Panc1 (cell line): ENCODE measurements around the gene CADM1. TPM values are rescaled to one million over a fixed set of nuclear protein-coding genes. Genes with fewer than 3 reads are reported as not detected.

Source experiments
- ATAC-seq: fragments of 200-7000 bp; cut with Tn5 transposase; 2 replicates; pipeline ENCODE4 v1.9.1; 2020; ENCODE audit warnings: mild to moderate bottlenecking, moderate library complexity
- BruUV-seq: library from RNA; stranded (reverse); fragments of 400-500 nt; replicated peaks from 2 replicates; lab custom pipeline; 2021; lab: Mats Ljungman, UMichigan
- CTCF ChIA-PET: fragments of 300-600 bp; sonication (Branson Sonifier 250); formaldehyde crosslinking; loops from one replicate; lab custom pipeline; 2022; ENCODE audit warnings: antibody characterized with exemption; lab: Charles Lee
- POLR2A ChIA-PET: fragments of 300-600 bp; sonication (Branson Sonifier 250); formaldehyde crosslinking; loops from one replicate; lab custom pipeline; 2022; ENCODE audit warnings: antibody characterized with exemption; lab: Charles Lee
- DNase-seq: peaks from one replicate; pipeline ENCODE4 v3.0.0-alpha.2; 2010; ENCODE audit warnings: low read depth, low spot score
- H3K27ac ChIP-seq: 2 replicates; pipeline ENCODE4 v1.5.1; 2011; ENCODE audit warnings: mild to moderate bottlenecking, low read length, inconsistent platforms
- H3K27me3 ChIP-seq: fragments of 200-500 bp; sonication (Bioruptor generic); 2 replicates; pipeline ENCODE4 v1.6.0; 2014; ENCODE audit warnings: low read length, inconsistent platforms; ENCODE audit not compliant: control insufficient read depth, insufficient read depth
- H3K36me3 ChIP-seq: fragments of 200-500 bp; sonication (Bioruptor generic); 2 replicates; pipeline ENCODE4 v1.5.1; 2014; ENCODE audit warnings: inconsistent platforms, mild to moderate bottlenecking, low read length, moderate library complexity; ENCODE audit not compliant: control insufficient read depth, insufficient read depth
- H3K4me1 ChIP-seq: 2 replicates; pipeline ENCODE4 v1.5.1; 2011; ENCODE audit warnings: inconsistent platforms, mild to moderate bottlenecking, low read length, moderate library complexity; ENCODE audit not compliant: control insufficient read depth, insufficient read depth
- H3K4me3 ChIP-seq, 2 experiments: 2 replicates each; pipeline ENCODE4 v1.5.1; 2011 to 2012; ENCODE audit warnings: low read depth in 2 of 2, low read length in 2 of 2, mild to moderate bottlenecking in 2 of 2, inconsistent platforms in 1 of 2, moderate library complexity in 1 of 2
- H3K9me3 ChIP-seq: fragments of 200-500 bp; sonication (Bioruptor generic); 2 replicates; pipeline ENCODE4 v1.5.1; 2014; ENCODE audit warnings: low read depth, mild to moderate bottlenecking, inconsistent platforms, low read length, moderate library complexity; ENCODE audit not compliant: control insufficient read depth, insufficient read depth
- POLR2AphosphoS5 ChIP-seq: IDR thresholded peaks from 2 replicates; pipeline ENCODE4 v1.6.1; 2012; ENCODE audit warnings: mild to moderate bottlenecking, low read depth, low read length, moderate library complexity
- SIN3A ChIP-seq: IDR thresholded peaks from 2 replicates; pipeline ENCODE4 v1.6.1; 2012; ENCODE audit warnings: low read depth, mild to moderate bottlenecking, low read length, moderate library complexity, borderline replicate concordance; ENCODE audit not compliant: insufficient read depth
- TCF7L2 ChIP-seq: IDR thresholded peaks from 2 replicates; pipeline ENCODE4 v1.6.1; 2011; ENCODE audit warnings: mild to moderate bottlenecking, low read depth, low read length, inconsistent platforms
- in situ Hi-C: cut with HindIII; loops from 2 replicates; pipeline ENCODE4 v1.10.0; 2016; ENCODE audit warnings: low sequenced_read_pairs, low pct_unique_long_range_greater_than_20kb
- intact Hi-C: fragments of 100-400 bp; cut with micrococcal nuclease; formaldehyde crosslinking; loops from one replicate; pipeline ENCODE4 v1.10.0; 2022; ENCODE audit not compliant: unreplicated experiment
- total RNA-seq: library from RNA; stranded (reverse); gene quantifications from one replicate; pipeline ENCODE4 v1.2.1, GENCODE V29; 2021; ENCODE audit not compliant: unreplicated experiment
- TF ChIP-seq, protein P1 (sequence below): fragments of 450-650 bp; IDR thresholded peaks from 2 replicates; pipeline ENCODE4 v1.5.1; 2017; ENCODE audit warnings: mild to moderate bottlenecking
- TF ChIP-seq, protein P2 (sequence below), 2 experiments: IDR thresholded peaks; 2 replicates each; pipeline ENCODE4 v1.6.1; 2011 to 2012; ENCODE audit warnings: low read depth in 2 of 2, control low read depth in 1 of 2, low read length in 1 of 2, mild to moderate bottlenecking in 1 of 2, moderate library complexity in 1 of 2; ENCODE audit not compliant: insufficient read depth in 1 of 2

Gene CADM1
- total RNA-seq, 1 experiment from 2014 or later: 3.9 TPM

DNA sequence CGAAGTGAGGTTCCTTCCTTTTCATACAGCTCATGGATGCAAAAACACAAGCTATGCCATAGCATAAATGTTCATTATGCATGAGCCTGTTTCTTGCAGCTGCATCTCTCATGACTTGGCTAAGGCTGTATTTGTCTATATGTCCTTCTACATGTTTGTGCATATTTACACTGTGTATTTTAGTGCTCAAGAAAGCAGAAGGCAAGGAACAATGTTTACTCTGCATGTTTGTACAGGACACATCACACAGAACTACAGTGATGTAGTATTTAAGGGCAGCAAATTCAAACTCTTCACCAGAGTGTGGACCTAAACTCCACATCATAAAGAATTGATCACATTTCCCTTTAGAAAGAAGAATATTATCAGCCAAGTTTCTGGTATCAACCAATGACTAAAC, 170.3 kb downstream of the CADM1 start:
- Histone ChIP-seq H3K4me3 (no peak overlapping the region), H3K9me3 (no peaks in the 10 kb centered on the region), H3K36me3 (no peaks in the 10 kb centered on the region), H3K4me1 (no peaks in the 10 kb centered on the region), H3K27ac (no peak overlapping the region), H3K27me3 (peaks cover 7% of the 10 kb centered on the region; the same call in 1 of the 2 replicates)
- no TSS peak for BruUV-seq
- ATAC-seq (no peak), DNase-seq (no peak)
- CTCF ChIA-PET: no interaction called here
- in situ Hi-C loops: no loop called here
- POLR2A ChIA-PET: no interaction called here
- intact Hi-C loops: loop anchor here (10.0 kb wide), 1 partner anchor 581 kb away; no protein-coding TSS in a partner anchor
- TF ChIP-seq SIN3A (no peak), TCF7L2 (no peak), POLR2AphosphoS5 (no peak)
- TF ChIP-seq, protein P1, sequence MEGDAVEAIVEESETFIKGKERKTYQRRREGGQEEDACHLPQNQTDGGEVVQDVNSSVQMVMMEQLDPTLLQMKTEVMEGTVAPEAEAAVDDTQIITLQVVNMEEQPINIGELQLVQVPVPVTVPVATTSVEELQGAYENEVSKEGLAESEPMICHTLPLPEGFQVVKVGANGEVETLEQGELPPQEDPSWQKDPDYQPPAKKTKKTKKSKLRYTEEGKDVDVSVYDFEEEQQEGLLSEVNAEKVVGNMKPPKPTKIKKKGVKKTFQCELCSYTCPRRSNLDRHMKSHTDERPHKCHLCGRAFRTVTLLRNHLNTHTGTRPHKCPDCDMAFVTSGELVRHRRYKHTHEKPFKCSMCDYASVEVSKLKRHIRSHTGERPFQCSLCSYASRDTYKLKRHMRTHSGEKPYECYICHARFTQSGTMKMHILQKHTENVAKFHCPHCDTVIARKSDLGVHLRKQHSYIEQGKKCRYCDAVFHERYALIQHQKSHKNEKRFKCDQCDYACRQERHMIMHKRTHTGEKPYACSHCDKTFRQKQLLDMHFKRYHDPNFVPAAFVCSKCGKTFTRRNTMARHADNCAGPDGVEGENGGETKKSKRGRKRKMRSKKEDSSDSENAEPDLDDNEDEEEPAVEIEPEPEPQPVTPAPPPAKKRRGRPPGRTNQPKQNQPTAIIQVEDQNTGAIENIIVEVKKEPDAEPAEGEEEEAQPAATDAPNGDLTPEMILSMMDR: no peak
- TF ChIP-seq, protein P2, sequence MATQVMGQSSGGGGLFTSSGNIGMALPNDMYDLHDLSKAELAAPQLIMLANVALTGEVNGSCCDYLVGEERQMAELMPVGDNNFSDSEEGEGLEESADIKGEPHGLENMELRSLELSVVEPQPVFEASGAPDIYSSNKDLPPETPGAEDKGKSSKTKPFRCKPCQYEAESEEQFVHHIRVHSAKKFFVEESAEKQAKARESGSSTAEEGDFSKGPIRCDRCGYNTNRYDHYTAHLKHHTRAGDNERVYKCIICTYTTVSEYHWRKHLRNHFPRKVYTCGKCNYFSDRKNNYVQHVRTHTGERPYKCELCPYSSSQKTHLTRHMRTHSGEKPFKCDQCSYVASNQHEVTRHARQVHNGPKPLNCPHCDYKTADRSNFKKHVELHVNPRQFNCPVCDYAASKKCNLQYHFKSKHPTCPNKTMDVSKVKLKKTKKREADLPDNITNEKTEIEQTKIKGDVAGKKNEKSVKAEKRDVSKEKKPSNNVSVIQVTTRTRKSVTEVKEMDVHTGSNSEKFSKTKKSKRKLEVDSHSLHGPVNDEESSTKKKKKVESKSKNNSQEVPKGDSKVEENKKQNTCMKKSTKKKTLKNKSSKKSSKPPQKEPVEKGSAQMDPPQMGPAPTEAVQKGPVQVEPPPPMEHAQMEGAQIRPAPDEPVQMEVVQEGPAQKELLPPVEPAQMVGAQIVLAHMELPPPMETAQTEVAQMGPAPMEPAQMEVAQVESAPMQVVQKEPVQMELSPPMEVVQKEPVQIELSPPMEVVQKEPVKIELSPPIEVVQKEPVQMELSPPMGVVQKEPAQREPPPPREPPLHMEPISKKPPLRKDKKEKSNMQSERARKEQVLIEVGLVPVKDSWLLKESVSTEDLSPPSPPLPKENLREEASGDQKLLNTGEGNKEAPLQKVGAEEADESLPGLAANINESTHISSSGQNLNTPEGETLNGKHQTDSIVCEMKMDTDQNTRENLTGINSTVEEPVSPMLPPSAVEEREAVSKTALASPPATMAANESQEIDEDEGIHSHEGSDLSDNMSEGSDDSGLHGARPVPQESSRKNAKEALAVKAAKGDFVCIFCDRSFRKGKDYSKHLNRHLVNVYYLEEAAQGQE (IDR thresholded peaks at IDR 0.05; ENCODE audit: insufficient read depth in 1 of 2, low read depth in 2 of 2, low read length in 1 of 2): no peak

- ATAC-seq: no peak
- TF ChIP-seq, protein P1: no peak
- TF ChIP-seq POLR2AphosphoS5: no peak
- TF ChIP-seq SIN3A: no peak
- TF ChIP-seq TCF7L2: no peak
- TF ChIP-seq, protein P2 (IDR thresholded peaks at IDR 0.05; ENCODE audit: insufficient read depth in 1 of 2, low read depth in 2 of 2, low read length in 1 of 2): no peak
- Histone ChIP-seq H3K36me3 (no peaks in the 10 kb centered on the region), H3K27ac (no peak overlapping the region), H3K9me3 (no peaks in the 10 kb centered on the region), H3K27me3 (peaks cover 7% of the 10 kb centered on the region; the same call in 1 of the 2 replicates), H3K4me1 (no peaks in the 10 kb centered on the region), H3K4me3 (no peak overlapping the region)
- ChIA-PET POLR2A (no interaction called here), CTCF (no interaction called here)
- DNase-seq: no peak
- intact Hi-C loops: loop anchor here (10.0 kb wide), 1 partner anchor 582 kb away; no protein-coding TSS in a partner anchor
- in situ Hi-C loops: no loop called here
- no TSS peak for BruUV-seq
Measured at GRCh38 chr11:115333121-115333520, 171.1 kb downstream of the CADM1 start.
